PC-3 (cell line): ENCODE results near the gene TUBG2.

Source experiments
- CTCF ChIP-seq: fragments of 300-600 bp; sonication (generic); conservative IDR thresholded peaks from 2 replicates; pipeline ENCODE4 v1.5.1; 2017; ENCODE audit warnings: antibody characterized with exemption, low read depth, mild to moderate bottlenecking, low read length
- EZH2 ChIP-seq: fragments of 300-600 bp; sonication (generic); IDR thresholded peaks from one replicate; pipeline ENCODE4 v1.6.1; 2017; ENCODE audit warnings: antibody characterized with exemption, mild to moderate bottlenecking, low read length; ENCODE audit not compliant: unreplicated experiment
- EZH2phosphoT487 ChIP-seq: fragments of 300-600 bp; sonication (generic); IDR thresholded peaks from 2 replicates; pipeline ENCODE4 v1.6.1; 2018; ENCODE audit warnings: mild to moderate bottlenecking, antibody characterized with exemption, low read length, borderline replicate concordance

DNA sequence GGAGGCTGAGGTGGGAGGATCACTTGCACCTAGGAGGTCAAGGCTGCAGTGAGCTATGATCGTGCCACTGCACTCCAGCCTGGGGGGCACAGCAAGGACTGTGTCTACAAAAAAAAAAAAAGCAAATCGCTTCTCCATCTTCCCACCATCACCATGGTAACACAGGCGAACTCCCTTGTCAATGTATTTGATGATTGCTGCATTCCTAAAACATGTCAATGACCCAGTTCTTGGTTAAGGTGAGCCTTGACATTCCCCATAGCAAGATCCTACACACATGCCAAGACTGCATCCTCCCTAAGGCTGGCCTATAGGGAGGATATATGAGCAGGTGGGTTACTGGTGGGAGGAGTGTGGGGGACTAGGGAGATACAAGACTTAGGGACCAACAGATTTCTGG, 35.4 kb downstream of the TUBG2 start:
- TF ChIP-seq CTCF (no peak), EZH2phosphoT487 (no peak), EZH2 (no peak)
